NB4 (cell line): ENCODE measurements around the gene GLI1.

ENCODE experiments used
- MAX ChIP-seq: IDR thresholded peaks from 2 replicates; pipeline ENCODE4 v1.6.1; 2011; ENCODE audit warnings: low read depth, low read length
- POLR2A ChIP-seq: IDR thresholded peaks from 2 replicates; pipeline ENCODE4 v1.6.1; 2011; ENCODE audit warnings: mild to moderate bottlenecking; ENCODE audit not compliant: insufficient read length; ENCODE audit errors: extremely low read depth
- TF ChIP-seq, protein P1 (sequence below): IDR thresholded peaks from one replicate; pipeline ENCODE4 v1.5.1; 2012; ENCODE audit warnings: low read depth, low read length

DNA sequence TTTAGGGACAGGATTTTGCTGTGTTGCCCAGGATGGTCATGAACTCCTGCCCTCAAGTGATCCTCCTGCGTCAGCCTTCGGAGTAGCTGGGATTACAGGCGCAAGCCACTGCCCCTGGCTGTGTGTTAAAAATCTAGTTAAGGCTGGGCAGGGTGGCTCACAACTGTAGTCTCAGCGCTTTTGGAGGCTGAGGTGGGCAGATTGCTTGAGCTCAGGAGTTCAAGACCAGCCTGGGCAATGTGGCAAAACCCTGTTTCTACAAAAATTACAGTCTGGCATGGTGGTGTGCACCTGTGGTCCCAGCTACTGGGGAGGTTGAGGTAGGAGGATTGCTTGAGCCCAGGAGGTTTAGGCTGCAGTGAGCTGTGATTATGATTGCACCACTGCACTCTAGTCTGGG, 51.6 kb downstream of the GLI1 start:
- TF ChIP-seq, protein P1, sequence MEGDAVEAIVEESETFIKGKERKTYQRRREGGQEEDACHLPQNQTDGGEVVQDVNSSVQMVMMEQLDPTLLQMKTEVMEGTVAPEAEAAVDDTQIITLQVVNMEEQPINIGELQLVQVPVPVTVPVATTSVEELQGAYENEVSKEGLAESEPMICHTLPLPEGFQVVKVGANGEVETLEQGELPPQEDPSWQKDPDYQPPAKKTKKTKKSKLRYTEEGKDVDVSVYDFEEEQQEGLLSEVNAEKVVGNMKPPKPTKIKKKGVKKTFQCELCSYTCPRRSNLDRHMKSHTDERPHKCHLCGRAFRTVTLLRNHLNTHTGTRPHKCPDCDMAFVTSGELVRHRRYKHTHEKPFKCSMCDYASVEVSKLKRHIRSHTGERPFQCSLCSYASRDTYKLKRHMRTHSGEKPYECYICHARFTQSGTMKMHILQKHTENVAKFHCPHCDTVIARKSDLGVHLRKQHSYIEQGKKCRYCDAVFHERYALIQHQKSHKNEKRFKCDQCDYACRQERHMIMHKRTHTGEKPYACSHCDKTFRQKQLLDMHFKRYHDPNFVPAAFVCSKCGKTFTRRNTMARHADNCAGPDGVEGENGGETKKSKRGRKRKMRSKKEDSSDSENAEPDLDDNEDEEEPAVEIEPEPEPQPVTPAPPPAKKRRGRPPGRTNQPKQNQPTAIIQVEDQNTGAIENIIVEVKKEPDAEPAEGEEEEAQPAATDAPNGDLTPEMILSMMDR: no peak
- TF ChIP-seq MAX (no peak), POLR2A (no peak)
